GM12878 (cell line): ENCODE measurements around the gene DUSP8. TPM values are rescaled to one million over a fixed set of nuclear protein-coding genes. Genes with fewer than 3 reads are reported as not detected.
"Not testable (repeated sequence)": the region's sequence is repeated elsewhere in the genome, so short reads cannot be mapped to it uniquely, and the experiment has no call there.

Experiments
- ATAC-seq: fragments of 200-7000 bp; cut with Tn5 transposase; 3 replicates; pipeline ENCODE4 v1.9.1; 2020; ENCODE audit warnings: mild to moderate bottlenecking, moderate library complexity
- BruUV-seq: library from RNA; stranded (reverse); fragments of 400-500 nt; replicated peaks from 2 replicates; lab custom pipeline; 2021; lab: Mats Ljungman, UMichigan
- CTCF ChIA-PET: fragments of 300-600 bp; sonication (Branson Sonifier 250); formaldehyde crosslinking; extraction: SDS; loops from one replicate; lab custom pipeline; 2021; ENCODE audit warnings: inconsistent platforms; lab: Yijun Ruan, JAX
- POLR2A ChIA-PET: fragments of 350-600 bp; formaldehyde crosslinking; extraction: SDS; loops from one replicate; lab custom pipeline; 2021; ENCODE audit warnings: inconsistent platforms; lab: Charles Lee
- RAD21 ChIA-PET: fragments of 300-600 bp; sonication (Branson Sonifier 250); formaldehyde crosslinking; loops from one replicate; lab custom pipeline; 2023; ENCODE audit warnings: antibody characterized with exemption; ENCODE audit not compliant: unreplicated experiment; lab: Charles Lee
- SMC1A ChIA-PET: fragments of 300-600 bp; sonication (Branson Sonifier 250); formaldehyde crosslinking; loops from one replicate; lab custom pipeline; 2023; ENCODE audit not compliant: unreplicated experiment, uncharacterized antibody; lab: Charles Lee
- DNase-seq: peaks from one replicate; pipeline ENCODE4 v3.0.0-alpha.2; 2011; ENCODE audit warnings: low read depth, low spot score
- FAIRE-seq: peaks from 3 replicates; lab custom pipeline; 2011; peaks lifted over from hg19 to GRCh38; lab: Jason Lieb, UNC
- H2AFZ ChIP-seq: 2 replicates; pipeline ENCODE4 v1.6.0; 2011; ENCODE audit warnings: low read depth, low read length, control low read depth; ENCODE audit not compliant: control insufficient read depth
- H3K27ac ChIP-seq: 2 replicates; pipeline ENCODE4 v1.5.1; 2011; ENCODE audit warnings: control low read depth; ENCODE audit not compliant: control insufficient read depth, insufficient read depth
- H3K27me3 ChIP-seq, 2 experiments: replicated peaks in 1 of 2; 2 replicates each; pipeline versions ENCODE4 v1.6.0 to v1.6.1; 2011; ENCODE audit warnings: low read length in 1 of 2; ENCODE audit not compliant: control insufficient read depth in 2 of 2, insufficient read depth in 2 of 2
- H3K36me3 ChIP-seq, 2 experiments: 2 replicates each; pipeline ENCODE4 v1.5.1; 2011; ENCODE audit warnings: low read length in 1 of 2; ENCODE audit not compliant: control insufficient read depth in 2 of 2, insufficient read depth in 2 of 2
- H3K4me1 ChIP-seq: 2 replicates; pipeline ENCODE4 v1.6.1; 2011; ENCODE audit warnings: mild to moderate bottlenecking, low read length, moderate library complexity, mixed read lengths; ENCODE audit not compliant: control insufficient read depth, insufficient read depth
- H3K4me2 ChIP-seq: 2 replicates; pipeline ENCODE4 v1.6.0; 2011; ENCODE audit warnings: control low read depth; ENCODE audit not compliant: control insufficient read depth, insufficient read depth
- H3K4me3 ChIP-seq: fragments of 200-600 bp; sonication (generic); 2 replicates; pipeline ENCODE4 v1.5.1; 2016
- H3K79me2 ChIP-seq: 2 replicates; pipeline ENCODE4 v1.6.0; 2011; ENCODE audit warnings: low read length; ENCODE audit not compliant: control insufficient read depth, insufficient read depth
- H3K9ac ChIP-seq: 2 replicates; pipeline ENCODE4 v1.8.0; 2011; ENCODE audit warnings: low read length, control low read depth, mixed read lengths; ENCODE audit not compliant: control insufficient read depth, insufficient read depth
- H3K9me3 ChIP-seq: replicated peaks from 3 replicates; pipeline ENCODE4 v1.5.1; 2011; ENCODE audit warnings: mild to moderate bottlenecking, low read length; ENCODE audit not compliant: control insufficient read depth, insufficient read depth
- H4K20me1 ChIP-seq: 2 replicates; pipeline ENCODE4 v1.6.0; 2011; ENCODE audit not compliant: control insufficient read depth, insufficient read depth
- KDM1A ChIP-seq: fragments of 200-600 bp; sonication (generic); IDR thresholded peaks from 2 replicates; pipeline ENCODE4 v1.6.1; 2016; ENCODE audit warnings: borderline replicate concordance
- PAX8 ChIP-seq: fragments of 450-650 bp; IDR thresholded peaks from 2 replicates; pipeline ENCODE4 v1.6.1; 2017; ENCODE audit warnings: mild to moderate bottlenecking, moderate library complexity
- RELA ChIP-seq: fragments of 450-650 bp; IDR thresholded peaks from 2 replicates; pipeline ENCODE4 v1.8.0; 2014; ENCODE audit warnings: borderline replicate concordance; ENCODE audit not compliant: partially characterized antibody
- SP1 ChIP-seq: IDR thresholded peaks from one replicate; pipeline ENCODE4 v1.6.1; 2011; ENCODE audit warnings: low read depth, low read length
- SRF ChIP-seq, 2 experiments: IDR thresholded peaks; 2 replicates each; pipeline ENCODE4 v1.6.1; 2011; ENCODE audit warnings: low read depth in 2 of 2, low read length in 2 of 2, mild to moderate bottlenecking in 1 of 2, moderate library complexity in 1 of 2
- TARDBP ChIP-seq: IDR thresholded peaks from 2 replicates; pipeline ENCODE4 v1.6.1; 2016; ENCODE audit warnings: borderline replicate concordance
- WGBS: methylation state at CpG from one replicate; pipeline ENCODE4 v1.1.6; 2016; ENCODE audit warnings: low lambda C conversion rate; ENCODE audit not compliant: insufficient replicate concordance, insufficient coverage; ENCODE audit errors: missing lambda C conversion rate; 5-methylcytosine and 5-hydroxymethylcytosine counted together
- in situ Hi-C: fragments of 300-500 bp; cut with MboI; formaldehyde crosslinking; loops from 9 replicates; pipeline ENCODE4 v1.14.3; 2018; ENCODE audit warnings: mixed read lengths
- intact Hi-C: fragments of 100-400 bp; cut with micrococcal nuclease; formaldehyde crosslinking; loops from one replicate; pipeline ENCODE4 v1.14.2; 2022; ENCODE audit not compliant: unreplicated experiment
- polyA plus RNA-seq, 11 experiments: library from polyadenylated mRNA; depleted of rRNA in 4 of 11; unstranded in 6 of 11; stranded (reverse) in 5 of 11; fragments of >200 nt; fragmentation: Nextera tagmentation in 4 of 11; fragmentation: Illumina TruSeq in 1 of 11; extraction: Ambion mirVana in 4 of 11; extraction: Trizol in 1 of 11; gene quantifications; 1 replicate in 1 of 11; 2 replicates in 10 of 11; pipeline versions ENCODE4 v1.2.1 to v1.2.3, GENCODE V29; 2011 to 2016; ENCODE audit warnings: inconsistent platforms in 2 of 11, missing spikeins in 2 of 11, low read depth in 1 of 11
- total RNA-seq, 4 experiments: library from RNA; depleted of rRNA in 3 of 4; stranded (reverse); fragments of >200 nt in 3 of 4; fragmentation: Illumina TruSeq in 1 of 4; extraction: Trizol in 1 of 4; gene quantifications; 2 replicates each; pipeline versions ENCODE4 v1.2.1 to v1.2.3, GENCODE V29; 2013 to 2021

The DUSP8 gene
- total and polyA plus RNA-seq, 10 of the 15 experiments (the other 5 are each of a cell fraction or from before 2014, with no cell fraction given) = 0.04 to 1.7 (median 0.26) TPM; not detected in 6

GRCh38 chr11:1608363-1608762 is 36.3 kb upstream of the DUSP8 start, which contains the start of gene KRTAP5-3:
KRTAP5-3 (minus strand) TSS chr11:1608463; CDS start chr11:1608385, 78 bp downstream.
- H3K4me3 ChIP-seq = no peak within 1 kb of the TSS
- peaks cover 0 to 1% of the 10 kb centered on the region in 2 experiments; a peak in 1 of 4 replicates for H3K27me3 ChIP-seq
- FAIRE-seq (no peak), ATAC-seq (no peak), DNase-seq (no peak)
- no TSS peak for BruUV-seq
- CTCF ChIA-PET = interaction anchor here (0.6 kb wide), 1 partner anchor 923 kb away, joined by 4 read pairs; no protein-coding TSS in a partner anchor
- in situ Hi-C loops = no loop called here
- POLR2A ChIA-PET = no interaction called here
- WGBS = 54% methylated on average over 4 of the region's 4 CpGs
- SMC1A ChIA-PET = no interaction called here
- no peak within 1 kb of the TSS for H3K4me2 ChIP-seq
- H3K4me1 ChIP-seq = peaks cover 5% of the 10 kb centered on the region
- TF ChIP-seq RELA (no peak), KDM1A (no peak), SRF (IDR thresholded peaks at IDR 0.05; ENCODE audit: low read depth in 2 of 2, low read length in 2 of 2) (no peak), PAX8 (no peak), SP1 (no peak), TARDBP (no peak)
- no peaks in the 10 kb centered on the region; the same call in 2 of the 3 replicates for H3K9me3 ChIP-seq
- intact Hi-C loops = no loop called here
- H2AFZ ChIP-seq = no peak within 1 kb of the TSS
- no peaks in the 10 kb centered on the region for H3K79me2 ChIP-seq
- H3K9ac ChIP-seq = no peak within 1 kb of the TSS
- no peak within 1 kb of the TSS for H3K27ac ChIP-seq
- no peaks in the 10 kb centered on the region for H3K36me3 ChIP-seq
- no peaks in the 10 kb centered on the region for H4K20me1 ChIP-seq
- RAD21 ChIA-PET = no interaction called here

GRCh38 chr11:1607901-1608300 is 35.8 kb upstream of the DUSP8 start:
- H3K4me1 ChIP-seq, H3K27me3 ChIP-seq, H3K9me3 ChIP-seq, ATAC-seq, FAIRE-seq, intact Hi-C loops, BruUV-seq, H3K27ac ChIP-seq, SMC1A ChIA-PET, H3K4me2 ChIP-seq, H3K4me3 ChIP-seq, H3K79me2 ChIP-seq, DNase-seq, CTCF ChIA-PET, in situ Hi-C loops, H2AFZ ChIP-seq, H3K9ac ChIP-seq, H4K20me1 ChIP-seq, H3K36me3 ChIP-seq: not testable (repeated sequence)
- RAD21 ChIA-PET = interaction anchor here (0.7 kb wide), 1 partner anchor 87 kb away, joined by 3 read pairs; no protein-coding TSS in a partner anchor
- POLR2A ChIA-PET = interaction anchor here (0.7 kb wide), 1 partner anchor 405 kb away, joined by 3 read pairs; no protein-coding TSS in a partner anchor
- 7% methylated on average over 5 of the region's 5 CpGs for WGBS

- H3K36me3 ChIP-seq, SMC1A ChIA-PET, BruUV-seq, H2AFZ ChIP-seq, H3K9ac ChIP-seq, H4K20me1 ChIP-seq, H3K4me2 ChIP-seq, FAIRE-seq, intact Hi-C loops, DNase-seq, in situ Hi-C loops, H3K27me3 ChIP-seq, ATAC-seq, H3K27ac ChIP-seq, H3K4me1 ChIP-seq, H3K4me3 ChIP-seq, H3K9me3 ChIP-seq, H3K79me2 ChIP-seq, CTCF ChIA-PET: not testable (repeated sequence)
- POLR2A ChIA-PET = interaction anchor here (0.7 kb wide), 1 partner anchor 404 kb away, joined by 3 read pairs; no protein-coding TSS in a partner anchor
- WGBS = 49% methylated on average over 17 of the region's 18 CpGs
- RAD21 ChIA-PET = interaction anchor here (0.7 kb wide), 1 partner anchor 86 kb away, joined by 3 read pairs; no protein-coding TSS in a partner anchor
Measured at GRCh38 chr11:1607156-1607845, 35.2 kb upstream of the DUSP8 start.
